GM12878 (cell line): ENCODE results near the gene DNASE2. TPM values are rescaled to one million over a fixed set of nuclear protein-coding genes. Genes with fewer than 3 reads are reported as not detected.

Experiments used
- ATAC-seq: fragments of 200-7000 bp; cut with Tn5 transposase; 3 replicates; pipeline ENCODE4 v1.9.1; 2020; ENCODE audit warnings: mild to moderate bottlenecking, moderate library complexity
- BruUV-seq: library from RNA; stranded (reverse); fragments of 400-500 nt; replicated peaks from 2 replicates; lab custom pipeline; 2021; lab: Mats Ljungman, UMichigan
- CTCF ChIA-PET: fragments of 300-600 bp; sonication (Branson Sonifier 250); formaldehyde crosslinking; extraction: SDS; loops from one replicate; lab custom pipeline; 2021; ENCODE audit warnings: inconsistent platforms; lab: Yijun Ruan, JAX
- POLR2A ChIA-PET: fragments of 350-600 bp; formaldehyde crosslinking; extraction: SDS; loops from one replicate; lab custom pipeline; 2021; ENCODE audit warnings: inconsistent platforms; lab: Charles Lee
- RAD21 ChIA-PET: fragments of 300-600 bp; sonication (Branson Sonifier 250); formaldehyde crosslinking; loops from one replicate; lab custom pipeline; 2023; ENCODE audit warnings: antibody characterized with exemption; ENCODE audit not compliant: unreplicated experiment; lab: Charles Lee
- SMC1A ChIA-PET: fragments of 300-600 bp; sonication (Branson Sonifier 250); formaldehyde crosslinking; loops from one replicate; lab custom pipeline; 2023; ENCODE audit not compliant: unreplicated experiment, uncharacterized antibody; lab: Charles Lee
- DNase-seq: peaks from one replicate; pipeline ENCODE4 v3.0.0-alpha.2; 2011; ENCODE audit warnings: low read depth, low spot score
- FAIRE-seq: peaks from 3 replicates; lab custom pipeline; 2011; peaks lifted over from hg19 to GRCh38; lab: Jason Lieb, UNC
- H2AFZ ChIP-seq: 2 replicates; pipeline ENCODE4 v1.6.0; 2011; ENCODE audit warnings: low read depth, low read length, control low read depth; ENCODE audit not compliant: control insufficient read depth
- H3K27ac ChIP-seq: 2 replicates; pipeline ENCODE4 v1.5.1; 2011; ENCODE audit warnings: control low read depth; ENCODE audit not compliant: control insufficient read depth, insufficient read depth
- H3K27me3 ChIP-seq, 2 experiments: replicated peaks in 1 of 2; 2 replicates each; pipeline versions ENCODE4 v1.6.0 to v1.6.1; 2011; ENCODE audit warnings: low read length in 1 of 2; ENCODE audit not compliant: control insufficient read depth in 2 of 2, insufficient read depth in 2 of 2
- H3K36me3 ChIP-seq, 2 experiments: 2 replicates each; pipeline ENCODE4 v1.5.1; 2011; ENCODE audit warnings: low read length in 1 of 2; ENCODE audit not compliant: control insufficient read depth in 2 of 2, insufficient read depth in 2 of 2
- H3K4me1 ChIP-seq: 2 replicates; pipeline ENCODE4 v1.6.1; 2011; ENCODE audit warnings: mild to moderate bottlenecking, low read length, moderate library complexity, mixed read lengths; ENCODE audit not compliant: control insufficient read depth, insufficient read depth
- H3K4me2 ChIP-seq: 2 replicates; pipeline ENCODE4 v1.6.0; 2011; ENCODE audit warnings: control low read depth; ENCODE audit not compliant: control insufficient read depth, insufficient read depth
- H3K4me3 ChIP-seq: fragments of 200-600 bp; sonication (generic); 2 replicates; pipeline ENCODE4 v1.5.1; 2016
- H3K79me2 ChIP-seq: 2 replicates; pipeline ENCODE4 v1.6.0; 2011; ENCODE audit warnings: low read length; ENCODE audit not compliant: control insufficient read depth, insufficient read depth
- H3K9ac ChIP-seq: 2 replicates; pipeline ENCODE4 v1.8.0; 2011; ENCODE audit warnings: low read length, control low read depth, mixed read lengths; ENCODE audit not compliant: control insufficient read depth, insufficient read depth
- H3K9me3 ChIP-seq: replicated peaks from 3 replicates; pipeline ENCODE4 v1.5.1; 2011; ENCODE audit warnings: mild to moderate bottlenecking, low read length; ENCODE audit not compliant: control insufficient read depth, insufficient read depth
- H4K20me1 ChIP-seq: 2 replicates; pipeline ENCODE4 v1.6.0; 2011; ENCODE audit not compliant: control insufficient read depth, insufficient read depth
- JUNB ChIP-seq: IDR thresholded peaks from 2 replicates; pipeline ENCODE4 v1.6.1; 2016; ENCODE audit warnings: antibody characterized with exemption, mild to moderate bottlenecking
- POLR2A ChIP-seq: IDR thresholded peaks from 2 replicates; pipeline ENCODE4 v1.6.1; 2011; ENCODE audit warnings: low read depth, mild to moderate bottlenecking, low read length
- RFX5 ChIP-seq: IDR thresholded peaks from 2 replicates; pipeline ENCODE4 v1.6.1; 2011; ENCODE audit warnings: low read depth, low read length, improper control_type of control experiment
- RUNX3 ChIP-seq: IDR thresholded peaks from 2 replicates; pipeline ENCODE4 v1.6.1; 2012; ENCODE audit warnings: low read length, inconsistent platforms
- ZNF207 ChIP-seq: fragments of 450-650 bp; IDR thresholded peaks from 2 replicates; pipeline ENCODE4 v1.6.1; 2014; ENCODE audit warnings: antibody characterized with exemption, mild to moderate bottlenecking, borderline replicate concordance
- WGBS: methylation state at CpG from one replicate; pipeline ENCODE4 v1.1.6; 2016; ENCODE audit warnings: low lambda C conversion rate; ENCODE audit not compliant: insufficient replicate concordance, insufficient coverage; ENCODE audit errors: missing lambda C conversion rate; 5-methylcytosine and 5-hydroxymethylcytosine counted together
- in situ Hi-C: fragments of 300-500 bp; cut with MboI; formaldehyde crosslinking; loops from 9 replicates; pipeline ENCODE4 v1.14.3; 2018; ENCODE audit warnings: mixed read lengths
- intact Hi-C: fragments of 100-400 bp; cut with micrococcal nuclease; formaldehyde crosslinking; loops from one replicate; pipeline ENCODE4 v1.14.2; 2022; ENCODE audit not compliant: unreplicated experiment
- polyA plus RNA-seq, 11 experiments: library from polyadenylated mRNA; depleted of rRNA in 4 of 11; unstranded in 6 of 11; stranded (reverse) in 5 of 11; fragments of >200 nt; fragmentation: Nextera tagmentation in 4 of 11; fragmentation: Illumina TruSeq in 1 of 11; extraction: Ambion mirVana in 4 of 11; extraction: Trizol in 1 of 11; gene quantifications; 1 replicate in 1 of 11; 2 replicates in 10 of 11; pipeline versions ENCODE4 v1.2.1 to v1.2.3, GENCODE V29; 2011 to 2016; ENCODE audit warnings: inconsistent platforms in 2 of 11, missing spikeins in 2 of 11, low read depth in 1 of 11
- total RNA-seq, 4 experiments: library from RNA; depleted of rRNA in 3 of 4; stranded (reverse); fragments of >200 nt in 3 of 4; fragmentation: Illumina TruSeq in 1 of 4; extraction: Trizol in 1 of 4; gene quantifications; 2 replicates each; pipeline versions ENCODE4 v1.2.1 to v1.2.3, GENCODE V29; 2013 to 2021

The DNASE2 gene
- total and polyA plus RNA-seq, 10 of the 15 experiments (the other 5 are each of a cell fraction or from before 2014, with no cell fraction given), result 4.9 to 32.1 (median 22.0) TPM

DNA sequence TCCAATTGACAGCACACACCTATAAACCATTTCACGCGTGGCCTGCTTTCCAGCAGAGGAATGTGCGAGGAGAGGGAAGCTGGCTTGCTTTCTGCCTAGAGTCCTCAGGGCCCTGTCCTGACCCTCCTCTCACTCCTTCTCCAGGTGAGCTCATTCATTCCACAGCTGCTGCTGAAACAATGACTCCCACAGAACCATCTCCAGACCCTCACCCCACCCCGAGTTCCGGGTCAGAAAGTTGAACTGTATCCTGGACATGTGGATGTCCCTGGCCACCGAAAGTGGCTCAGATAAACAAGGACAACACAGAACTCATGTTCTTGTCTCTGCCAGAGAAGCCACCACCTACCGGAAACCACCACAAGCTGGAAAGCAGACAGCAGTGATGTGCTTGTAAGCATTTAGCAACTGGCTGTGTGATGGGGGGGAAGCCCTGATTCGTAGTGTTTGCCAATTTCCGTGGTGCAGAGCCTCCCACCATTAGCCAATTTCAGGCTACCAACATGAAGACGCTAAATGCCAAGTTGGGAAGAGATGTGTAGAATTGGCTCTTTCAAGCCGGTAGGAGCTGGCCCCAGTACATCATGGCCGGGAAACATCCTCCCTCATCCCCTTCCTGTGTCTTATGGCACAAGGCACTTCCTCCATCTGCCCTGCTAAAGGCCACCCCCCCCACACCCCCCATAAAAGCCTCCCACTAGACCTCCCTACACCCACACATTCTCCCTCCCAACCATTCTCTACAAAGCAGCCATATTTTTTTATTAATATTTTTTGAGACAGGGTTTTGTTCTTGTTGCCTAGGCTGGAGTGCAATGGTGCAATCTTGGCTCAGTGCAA lies 32.8 kb upstream of the DNASE2 start:
- peak; percentile 23 for FAIRE-seq
- no peak for DNase-seq
- CTCF ChIA-PET, result interaction anchor here (1.5 to 4.8 kb wide), 4 partner anchors 13 to 180 kb away, joined by 3 to 23 read pairs (median 10); no protein-coding TSS in a partner anchor
- no peak overlapping the region for H3K4me3 ChIP-seq
- H3K27me3 ChIP-seq, result no peaks in the 10 kb centered on the region
- TF ChIP-seq RUNX3 (0 out of 2 replicates have a peak, but pooled peaks have one; percentile 42), JUNB (no peak), RFX5 (no peak), ZNF207 (no peak), POLR2A (peak; percentile 68)
- TF ChIP-seq, all 136 proteins: peak for 2
- RAD21 ChIA-PET, result interaction anchor here (0.6 kb wide), 1 partner anchor 14 kb away, joined by 4 read pairs; no protein-coding TSS in a partner anchor
- no TSS peak for BruUV-seq
- Histone ChIP-seq H3K4me1 (peaks cover 10% of the 10 kb centered on the region), H3K36me3 (no peaks in the 10 kb centered on the region), H2AFZ (peak overlapping the region; percentile 40), H3K4me2 (no peak overlapping the region), H3K9ac (no peak overlapping the region), H4K20me1 (no peaks in the 10 kb centered on the region), H3K27ac (no peak overlapping the region), H3K79me2 (no peaks in the 10 kb centered on the region), H3K9me3 (no peaks in the 10 kb centered on the region; the same call in 2 of the 3 replicates)
- in situ Hi-C loops, result no loop called here
- intact Hi-C loops, result no loop called here
- ATAC-seq, result peak; percentile 64; the same call in 2 of the 3 replicates
- POLR2A ChIA-PET, result interaction anchor here (1.0 to 2.4 kb wide), 3 partner anchors 12 to 47 kb away, joined by 4 to 8 read pairs (median 6); partner anchors contain the start of gene FARSA
- SMC1A ChIA-PET, result interaction anchor here (0.9 to 1.8 kb wide), 2 partner anchors 15 to 25 kb away, joined by 5 read pairs; no protein-coding TSS in a partner anchor
- WGBS, result 21% methylated on average over 12 of the region's 12 CpGs
